Measurements from ENCODE around the gene FBXL19. TPM values are rescaled to one million over a fixed set of nuclear protein-coding genes. Genes with fewer than 3 reads are reported as not detected.

FBXL19 gene
- total RNA-seq, 2 experiments from 2014 or later, result 16.1 to 34.8 TPM

- Histone ChIP-seq H3K4me2 (ENCODE audit: low read length) (no peak overlapping the region), H3K27ac (ENCODE audit: low read depth, low read length, poor library complexity, severe bottlenecking) (no peak overlapping the region), H3K9me2 (ENCODE audit: insufficient read depth, low read length) (no peaks in the 10 kb centered on the region), H4K20me1 (ENCODE audit: insufficient read depth, low read length) (no peaks in the 10 kb centered on the region), H3K4me1 (ENCODE audit: insufficient read depth, low read length, poor library complexity, severe bottlenecking) (no peaks in the 10 kb centered on the region), H3K36me3 (ENCODE audit: insufficient read depth, low read length) (peaks cover 40% of the 10 kb centered on the region), H3K4me3 (ENCODE audit: low read depth, low read length, poor library complexity, severe bottlenecking) (no peak overlapping the region), H3K9me3 (ENCODE audit: low read length) (no peaks in the 10 kb centered on the region), H2AFZ (ENCODE audit: low read length) (no peak overlapping the region), H3K79me2 (ENCODE audit: insufficient read depth, low read depth, low read length) (no peaks in the 10 kb centered on the region)
- TF ChIP-seq CTCF (conservative IDR thresholded peaks at IDR 0.05; ENCODE audit: low read length), result no peak
- TF ChIP-seq EZH2phosphoT487 (IDR thresholded peaks at IDR 0.05; ENCODE audit: borderline replicate concordance, low read depth, low read length), result no peak
- ChIA-PET CTCF (ENCODE audit: unreplicated experiment) (no interaction called here), POLR2A (no interaction called here)
- DNase-seq (ENCODE audit: low spot score), result no peak
- BruUV-seq (replicated peaks), result no TSS peak
- intact Hi-C loops (cut with micrococcal nuclease; ENCODE audit: unreplicated experiment), result loop anchor here (5.0 to 10.0 kb wide), 2 partner anchors 307 to 455 kb away; partner anchors contain the start of gene ZNF843
Measured at GRCh38 chr16:30987581-30988190, 64.3 kb downstream of the FBXL19 start.

GRCh38 chr16:30989469-30990047 lies 66.2 kb downstream of the FBXL19 start:
- H3K4me2 ChIP-seq (ENCODE audit: low read length), result no peak overlapping the region
- BruUV-seq (replicated peaks), result no TSS peak
- H3K9me2 ChIP-seq (ENCODE audit: insufficient read depth, low read length), result no peaks in the 10 kb centered on the region
- H3K4me3 ChIP-seq (ENCODE audit: low read depth, low read length, poor library complexity, severe bottlenecking), result no peak overlapping the region
- intact Hi-C loops (cut with micrococcal nuclease; ENCODE audit: unreplicated experiment), result loop anchor here (5.0 to 10.0 kb wide), 2 partner anchors 305 to 453 kb away; partner anchors contain the start of gene ZNF843
- DNase-seq (ENCODE audit: low spot score), result no peak
- POLR2A ChIA-PET, result interaction anchor here (1.3 kb wide), 1 partner anchor 13 kb away, joined by 4 read pairs; no protein-coding TSS in a partner anchor
- no peak overlapping the region for H3K27ac ChIP-seq (ENCODE audit: low read depth, low read length, poor library complexity, severe bottlenecking)
- no peak overlapping the region for H2AFZ ChIP-seq (ENCODE audit: low read length)
- H3K36me3 ChIP-seq (ENCODE audit: insufficient read depth, low read length), result peaks cover 21% of the 10 kb centered on the region
- no peaks in the 10 kb centered on the region for H3K9me3 ChIP-seq (ENCODE audit: low read length)
- no peaks in the 10 kb centered on the region for H3K79me2 ChIP-seq (ENCODE audit: insufficient read depth, low read depth, low read length)
- TF ChIP-seq EZH2phosphoT487 (IDR thresholded peaks at IDR 0.05; ENCODE audit: borderline replicate concordance, low read depth, low read length) (no peak), CTCF (conservative IDR thresholded peaks at IDR 0.05; ENCODE audit: low read length) (no peak)
- no peaks in the 10 kb centered on the region for H4K20me1 ChIP-seq (ENCODE audit: insufficient read depth, low read length)
- CTCF ChIA-PET (ENCODE audit: unreplicated experiment), result no interaction called here
- no peaks in the 10 kb centered on the region for H3K4me1 ChIP-seq (ENCODE audit: insufficient read depth, low read length, poor library complexity, severe bottlenecking)

- no peaks in the 10 kb centered on the region for H3K4me1 ChIP-seq (ENCODE audit: insufficient read depth, low read length, poor library complexity, severe bottlenecking)
- H3K9me3 ChIP-seq (ENCODE audit: low read length), result no peaks in the 10 kb centered on the region
- no peak overlapping the region for H3K27ac ChIP-seq (ENCODE audit: low read depth, low read length, poor library complexity, severe bottlenecking)
- H2AFZ ChIP-seq (ENCODE audit: low read length), result no peak overlapping the region
- no peaks in the 10 kb centered on the region for H3K9me2 ChIP-seq (ENCODE audit: insufficient read depth, low read length)
- ChIA-PET POLR2A (interaction anchor here (1.3 kb wide), 1 partner anchor 12 kb away, joined by 4 read pairs; no protein-coding TSS in a partner anchor), CTCF (ENCODE audit: unreplicated experiment) (no interaction called here)
- intact Hi-C loops (cut with micrococcal nuclease; ENCODE audit: unreplicated experiment), result no loop called here
- BruUV-seq (replicated peaks), result no TSS peak
- no peaks in the 10 kb centered on the region for H4K20me1 ChIP-seq (ENCODE audit: insufficient read depth, low read length)
- DNase-seq (ENCODE audit: low spot score), result no peak
- TF ChIP-seq EZH2phosphoT487 (IDR thresholded peaks at IDR 0.05; ENCODE audit: borderline replicate concordance, low read depth, low read length), result no peak
- TF ChIP-seq CTCF (conservative IDR thresholded peaks at IDR 0.05; ENCODE audit: low read length), result no peak
- H3K4me3 ChIP-seq (ENCODE audit: low read depth, low read length, poor library complexity, severe bottlenecking), result no peak overlapping the region
- no peaks in the 10 kb centered on the region for H3K79me2 ChIP-seq (ENCODE audit: insufficient read depth, low read depth, low read length)
- peaks cover 18% of the 10 kb centered on the region for H3K36me3 ChIP-seq (ENCODE audit: insufficient read depth, low read length)
- no peak overlapping the region for H3K4me2 ChIP-seq (ENCODE audit: low read length)
Measured at GRCh38 chr16:30990105-30990504, 66.7 kb downstream of the FBXL19 start.

Data from OCI-LY7 (cell line).